ENCODE results near the gene LOXL3.
A peak's percentile ranks its signal among the peaks of the same experiment; 100 is the strongest.

The LOXL3 gene

GRCh38 chr2:74529357-74530238, 24.1 kb downstream of the LOXL3 start, which contains the start of the genes AUP1 and HTRA2:
Gene AUP1, minus strand, starts transcription at chr2:74529706. Its CDS starts 77 bp downstream, at chr2:74529629.
Gene HTRA2, plus strand, starts transcription at chr2:74529933. Its CDS starts 74 bp downstream, at chr2:74530007.
- peaks cover 36% of the 10 kb centered on the region for H3K4me1 Mint-ChIP-seq (ENCODE audit: low read depth)
- H3K4me3 Mint-ChIP-seq = peak within 1 kb of the TSS; percentile 98
- peak within 1 kb of the TSS; percentile 95 for H3K27ac Mint-ChIP-seq
- H3K36me3 Mint-ChIP-seq = peaks cover 18% of the 10 kb centered on the region
- H3K9me3 Mint-ChIP-seq (ENCODE audit: low read depth) = no peaks in the 10 kb centered on the region
- H3K27me3 Mint-ChIP-seq = no peaks in the 10 kb centered on the region

GRCh38 chr2:74528600-74529356, 25.0 kb downstream of the LOXL3 start:
- peaks cover 18% of the 10 kb centered on the region for H3K36me3 Mint-ChIP-seq
- no peaks in the 10 kb centered on the region for H3K9me3 Mint-ChIP-seq (ENCODE audit: low read depth)
- H3K4me1 Mint-ChIP-seq (ENCODE audit: low read depth) = peaks cover 36% of the 10 kb centered on the region
- no peaks in the 10 kb centered on the region for H3K27me3 Mint-ChIP-seq
- peak overlapping the region; percentile 98 for H3K4me3 Mint-ChIP-seq
- H3K27ac Mint-ChIP-seq = peak overlapping the region; percentile 95

- Mint-ChIP-seq H3K27ac (no peak overlapping the region), H3K4me3 (peak overlapping the region; percentile 98), H3K9me3 (ENCODE audit: low read depth) (no peaks in the 10 kb centered on the region)
Observed at GRCh38 chr2:74527741-74528140, 26.0 kb downstream of the LOXL3 start.

GRCh38 chr2:74526649-74527230, 27.0 kb downstream of the LOXL3 start:
- peak overlapping the region; percentile 98 for H3K4me3 Mint-ChIP-seq
- no peaks in the 10 kb centered on the region for H3K9me3 Mint-ChIP-seq (ENCODE audit: low read depth)
- peaks cover 16% of the 10 kb centered on the region for H3K36me3 Mint-ChIP-seq
- no peak overlapping the region for H3K27ac Mint-ChIP-seq
- H3K4me1 Mint-ChIP-seq (ENCODE audit: low read depth) = peaks cover 29% of the 10 kb centered on the region
- no peaks in the 10 kb centered on the region for H3K27me3 Mint-ChIP-seq

More at GRCh38 chr2:74527741-74528140, 26.0 kb downstream of the LOXL3 start:
- H3K36me3 Mint-ChIP-seq = peaks cover 18% of the 10 kb centered on the region
- H3K27me3 Mint-ChIP-seq = no peaks in the 10 kb centered on the region
- peaks cover 35% of the 10 kb centered on the region for H3K4me1 Mint-ChIP-seq (ENCODE audit: low read depth)

- H3K27me3 Mint-ChIP-seq = no peaks in the 10 kb centered on the region
- no peaks in the 10 kb centered on the region for H3K9me3 Mint-ChIP-seq (ENCODE audit: low read depth)
- peaks cover 22% of the 10 kb centered on the region for H3K4me1 Mint-ChIP-seq (ENCODE audit: low read depth)
- peak within 1 kb of the TSS; percentile 34 for H3K27ac Mint-ChIP-seq
- H3K4me3 Mint-ChIP-seq = peak within 1 kb of the TSS; percentile 98
- H3K36me3 Mint-ChIP-seq = peaks cover 16% of the 10 kb centered on the region
Observed at GRCh38 chr2:74525717-74526648, 27.8 kb downstream of the LOXL3 start, which contains the start of gene DQX1. Gene DQX1, minus strand, starts transcription at chr2:74526231. Its CDS starts 502 bp downstream, at chr2:74525729.

- H3K36me3 Mint-ChIP-seq = peaks cover 16% of the 10 kb centered on the region
- no peaks in the 10 kb centered on the region for H3K9me3 Mint-ChIP-seq (ENCODE audit: low read depth)
- H3K27me3 Mint-ChIP-seq = peaks cover 4% of the 10 kb centered on the region
- peaks cover 16% of the 10 kb centered on the region for H3K4me1 Mint-ChIP-seq (ENCODE audit: low read depth)
- no peak overlapping the region for H3K27ac Mint-ChIP-seq
- no peak overlapping the region for H3K4me3 Mint-ChIP-seq
Observed at GRCh38 chr2:74524955-74525716, 28.6 kb downstream of the LOXL3 start.

GRCh38 chr2:74524005-74524404, 29.7 kb downstream of the LOXL3 start:
- Mint-ChIP-seq H3K9me3 (ENCODE audit: low read depth) (no peaks in the 10 kb centered on the region), H3K27ac (no peak overlapping the region), H3K36me3 (peaks cover 16% of the 10 kb centered on the region), H3K27me3 (peaks cover 13% of the 10 kb centered on the region), H3K4me1 (ENCODE audit: low read depth) (peaks cover 16% of the 10 kb centered on the region), H3K4me3 (no peak overlapping the region)

- H3K4me3 Mint-ChIP-seq = no peak overlapping the region
- H3K4me1 Mint-ChIP-seq (ENCODE audit: low read depth) = peaks cover 10% of the 10 kb centered on the region
- H3K36me3 Mint-ChIP-seq = peaks cover 10% of the 10 kb centered on the region
- no peak overlapping the region for H3K27ac Mint-ChIP-seq
- no peaks in the 10 kb centered on the region for H3K9me3 Mint-ChIP-seq (ENCODE audit: low read depth)
- H3K27me3 Mint-ChIP-seq = peaks cover 26% of the 10 kb centered on the region
Observed at GRCh38 chr2:74522516-74522915, 31.2 kb downstream of the LOXL3 start.

- Mint-ChIP-seq H3K4me1 (ENCODE audit: low read depth) (peaks cover 14% of the 10 kb centered on the region), H3K9me3 (ENCODE audit: low read depth) (no peaks in the 10 kb centered on the region), H3K27me3 (peaks cover 50% of the 10 kb centered on the region), H3K27ac (no peak overlapping the region), H3K4me3 (peak overlapping the region; percentile 76), H3K36me3 (no peaks in the 10 kb centered on the region)
Observed at GRCh38 chr2:74516650-74517049, 37.1 kb downstream of the LOXL3 start.

- Mint-ChIP-seq H3K9me3 (ENCODE audit: low read depth) (no peaks in the 10 kb centered on the region), H3K4me1 (ENCODE audit: low read depth) (peaks cover 14% of the 10 kb centered on the region), H3K27ac (no peak overlapping the region), H3K27me3 (peaks cover 52% of the 10 kb centered on the region), H3K36me3 (no peaks in the 10 kb centered on the region), H3K4me3 (peak overlapping the region; percentile 76)
Observed at GRCh38 chr2:74515981-74516633, 37.6 kb downstream of the LOXL3 start.

- Mint-ChIP-seq H3K9me3 (ENCODE audit: low read depth) (no peaks in the 10 kb centered on the region), H3K36me3 (no peaks in the 10 kb centered on the region), H3K27me3 (peaks cover 52% of the 10 kb centered on the region), H3K27ac (no peak overlapping the region), H3K4me3 (peak overlapping the region; percentile 65), H3K4me1 (ENCODE audit: low read depth) (peaks cover 14% of the 10 kb centered on the region)
Observed at GRCh38 chr2:74515271-74515980, 38.3 kb downstream of the LOXL3 start.

- no peak within 1 kb of the TSS for H3K27ac Mint-ChIP-seq
- peaks cover 14% of the 10 kb centered on the region for H3K4me1 Mint-ChIP-seq (ENCODE audit: low read depth)
- peak within 1 kb of the TSS; percentile 65 for H3K4me3 Mint-ChIP-seq
- peaks cover 46% of the 10 kb centered on the region for H3K27me3 Mint-ChIP-seq
- no peaks in the 10 kb centered on the region for H3K36me3 Mint-ChIP-seq
- no peaks in the 10 kb centered on the region for H3K9me3 Mint-ChIP-seq (ENCODE audit: low read depth)
Observed at GRCh38 chr2:74514368-74515270, 39.1 kb downstream of the LOXL3 start, which contains the start of gene TLX2. Gene TLX2, plus strand, starts transcription at chr2:74514450. Its CDS starts 357 bp downstream, at chr2:74514807.
